Right forelimb (tissue), 1 donor: ENCODE measurements around the gene C9orf43.

Experiments used
- DNase-seq: peaks from one replicate; pipeline ENCODE4 v3.0.0-alpha.2; 2018

Gene C9orf43

DNA sequence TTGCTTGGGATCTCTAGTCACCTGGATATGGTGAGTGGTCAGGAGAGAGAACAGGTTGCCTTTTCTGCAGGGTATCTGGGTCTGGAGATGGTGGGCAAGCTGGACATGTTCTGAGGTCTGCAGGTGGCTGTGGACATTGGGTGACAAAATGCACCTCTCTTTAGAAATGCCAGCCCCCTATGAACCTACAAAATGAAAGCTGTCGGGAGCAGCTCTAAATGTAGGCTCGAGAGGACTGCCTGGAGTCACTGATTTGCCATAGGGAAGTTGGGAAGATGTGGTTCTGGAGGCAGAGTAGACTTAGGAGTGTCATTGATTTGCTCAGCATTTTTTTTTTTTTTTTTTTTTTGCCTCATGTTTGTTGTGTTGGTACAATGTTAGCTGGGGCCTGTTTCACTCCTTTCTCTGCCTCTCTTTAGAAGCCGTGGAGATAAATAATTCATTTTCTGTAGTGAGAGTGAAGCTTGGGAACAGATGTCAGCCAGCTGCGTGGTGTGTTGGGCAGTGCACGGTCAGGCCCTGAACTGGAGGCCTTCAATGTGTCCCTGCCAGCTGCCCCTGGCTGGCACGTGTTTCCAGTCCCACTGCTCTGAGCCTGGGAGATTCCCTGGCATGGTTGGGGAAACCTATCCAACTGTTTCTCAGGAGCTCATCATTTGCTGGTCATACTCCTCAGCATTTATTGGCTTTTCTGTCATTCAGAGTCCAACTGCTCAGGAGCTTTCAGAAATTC is 58.3 kb downstream of the C9orf43 start:
- DNase-seq, result peak; percentile 72

DNA sequence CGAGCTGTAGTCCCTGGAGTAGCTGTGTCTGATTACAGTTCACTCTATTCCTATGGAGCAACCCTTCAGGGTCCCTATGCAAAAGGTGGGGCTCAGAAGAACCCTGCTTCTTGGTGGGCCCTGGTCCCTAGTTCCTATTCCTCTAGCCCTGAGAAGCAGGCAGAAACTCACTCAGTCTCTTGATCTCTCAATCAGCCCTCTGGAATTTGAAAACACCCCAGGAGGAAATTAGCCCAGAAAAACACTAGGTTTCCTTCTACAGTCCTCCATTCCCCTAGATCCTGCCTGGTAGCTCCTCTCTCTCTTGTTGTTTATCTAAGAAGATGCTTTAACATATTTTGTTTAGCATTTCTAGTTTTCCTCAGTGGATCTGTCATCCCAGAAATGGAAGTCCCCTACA is 60.6 kb downstream of the C9orf43 start:
- no peak for DNase-seq

DNA sequence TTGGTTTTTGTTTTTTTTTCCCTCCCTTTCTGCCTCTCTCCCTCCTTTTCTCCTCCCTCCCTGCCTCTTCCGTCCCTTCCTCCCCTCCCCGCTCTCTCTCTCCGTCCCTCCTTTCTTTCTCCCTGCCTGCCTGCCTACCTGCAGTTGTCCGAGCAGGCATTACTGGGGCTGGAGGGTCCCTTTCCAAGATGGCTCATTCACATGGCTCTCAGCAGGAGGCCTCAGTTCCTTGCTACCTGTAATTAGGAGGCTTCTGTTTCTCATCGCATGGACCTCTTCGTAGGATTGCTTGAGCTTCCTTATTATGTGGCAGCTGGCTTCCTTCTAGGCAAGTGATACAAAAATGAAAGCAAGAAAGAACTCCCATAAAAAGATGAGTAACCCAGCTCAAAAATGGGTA is 61.0 kb downstream of the C9orf43 start:
- DNase-seq, result no peak

DNA sequence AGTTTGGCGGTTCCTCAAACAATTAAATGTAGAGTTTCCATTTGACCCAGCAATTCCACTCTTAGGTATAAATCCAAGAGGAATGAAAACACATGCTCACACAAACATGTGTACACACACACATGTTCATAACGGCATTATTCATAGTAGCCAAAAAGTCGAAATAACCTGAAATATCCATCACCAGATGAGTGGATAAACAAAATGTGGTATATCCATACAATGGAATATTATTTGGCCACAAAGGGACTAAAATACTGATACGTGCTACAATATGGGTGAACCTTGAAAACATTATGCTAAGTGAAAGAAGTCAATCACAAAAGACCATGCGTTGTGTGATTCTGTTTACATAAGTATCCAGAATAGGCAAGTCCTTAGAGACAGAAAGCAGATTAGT is 61.7 kb downstream of the C9orf43 start:
- DNase-seq, result no peak

DNA sequence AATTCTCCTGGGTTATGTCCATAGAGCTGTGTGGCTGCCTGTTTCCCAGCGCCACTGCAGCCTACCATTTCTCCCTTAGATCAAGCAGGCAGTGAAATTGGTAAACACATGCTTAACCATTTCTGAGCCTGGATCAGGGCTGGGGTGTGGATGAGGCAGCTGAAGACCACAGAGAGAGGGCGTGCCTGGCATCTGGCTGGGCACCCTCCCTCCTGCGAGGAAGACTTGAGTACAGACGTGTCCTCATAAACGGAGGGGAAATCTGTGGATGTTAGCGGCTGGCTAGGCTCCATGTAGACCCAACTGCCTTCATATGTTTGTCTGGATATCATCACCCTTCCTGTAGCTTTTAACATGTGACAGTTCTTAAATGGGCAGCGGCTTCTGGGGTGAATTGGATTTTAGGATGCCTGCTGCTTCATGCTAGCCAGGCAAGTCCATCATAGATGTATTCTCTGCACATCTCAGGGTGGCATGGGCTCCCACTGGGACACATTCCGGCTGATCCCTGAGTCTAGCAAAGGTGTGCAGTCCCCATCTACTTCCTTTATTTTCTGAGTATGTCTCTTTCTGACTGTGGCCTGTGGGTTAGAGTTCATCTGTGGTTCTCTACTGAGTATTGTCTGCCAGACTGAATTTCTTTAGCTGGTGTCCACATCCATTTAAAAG is 63.9 kb downstream of the C9orf43 start:
- DNase-seq, result no peak

DNA sequence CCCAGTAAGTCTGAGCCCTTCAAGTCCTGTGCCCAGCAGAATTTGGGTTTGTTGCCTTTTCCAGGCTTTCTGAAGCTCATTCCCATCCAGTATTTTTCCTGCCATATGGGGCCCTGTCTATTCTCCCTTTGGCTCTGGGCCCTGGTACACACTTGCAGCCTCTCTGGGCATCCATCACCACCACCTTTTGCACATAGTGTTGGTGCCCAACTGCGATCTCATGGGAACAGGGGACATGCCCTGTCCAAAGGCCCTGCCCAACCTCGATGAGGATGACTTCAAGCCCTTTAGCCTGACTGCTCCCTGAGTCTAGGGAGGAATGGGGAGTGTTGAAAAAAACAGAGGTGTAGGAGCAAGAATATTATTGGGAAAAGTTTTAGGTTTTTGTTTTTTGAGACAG is 64.5 kb downstream of the C9orf43 start:
- no peak for DNase-seq

DNA sequence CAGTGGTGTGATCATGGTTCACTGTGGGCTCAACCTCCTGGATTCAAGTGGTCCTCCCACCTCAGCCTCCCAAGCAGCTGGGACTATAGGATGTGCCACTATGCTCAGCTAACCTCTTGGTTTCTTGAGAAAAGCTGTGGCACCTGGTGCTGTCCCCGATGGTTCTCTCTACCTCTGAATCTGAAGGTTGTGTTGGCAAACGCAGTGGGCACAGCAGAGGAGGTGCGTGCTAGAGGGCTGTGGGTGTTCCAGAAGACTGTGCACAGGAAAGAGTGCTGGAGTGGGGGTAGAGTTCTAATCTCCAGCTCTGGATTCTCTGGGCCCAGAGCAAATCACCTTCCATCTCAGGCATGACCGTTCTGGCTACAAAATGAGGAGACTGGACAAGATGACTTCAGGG is 65.4 kb downstream of the C9orf43 start:
- no peak for DNase-seq

DNA sequence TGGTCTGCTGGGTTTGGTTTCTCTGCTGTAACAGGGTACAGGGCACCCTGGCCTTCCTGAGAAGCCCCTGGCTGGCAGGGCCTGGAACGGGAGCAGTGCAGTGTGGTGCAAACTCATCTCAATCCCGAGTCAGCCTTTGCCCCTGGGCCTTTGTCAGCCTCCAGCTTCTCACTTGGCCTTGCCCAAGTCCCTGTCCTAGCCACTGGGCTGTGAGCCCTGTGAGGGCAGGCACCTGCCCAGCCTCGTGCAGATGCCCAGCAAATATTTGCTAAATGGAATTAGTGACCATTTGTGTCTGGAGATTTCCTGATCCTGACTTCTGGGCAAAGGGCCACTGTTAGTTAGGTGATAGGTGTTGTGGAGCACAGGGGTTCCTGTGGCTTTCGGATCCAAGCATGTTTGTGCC is 66.0 kb downstream of the C9orf43 start:
- DNase-seq, result no peak

DNA sequence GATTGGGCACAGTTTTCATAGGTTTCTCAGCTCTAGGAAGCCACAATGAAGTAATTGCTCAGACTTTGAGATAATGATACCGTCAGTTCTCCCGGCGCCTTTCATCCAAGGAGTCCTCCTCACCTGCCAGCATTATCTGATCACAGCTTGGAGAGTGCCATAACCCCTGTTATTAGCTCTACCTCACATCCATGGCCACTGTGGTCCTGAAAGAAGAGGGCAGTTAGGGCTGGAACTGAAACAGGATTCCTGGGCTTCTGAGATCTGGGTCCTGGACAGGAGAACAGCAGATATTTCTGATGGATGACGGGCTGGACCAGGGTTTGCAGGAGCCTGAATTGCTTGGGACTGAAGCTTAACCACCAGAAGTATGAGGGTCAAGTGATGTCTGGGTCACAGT is 66.5 kb downstream of the C9orf43 start:
- DNase-seq, result no peak

DNA sequence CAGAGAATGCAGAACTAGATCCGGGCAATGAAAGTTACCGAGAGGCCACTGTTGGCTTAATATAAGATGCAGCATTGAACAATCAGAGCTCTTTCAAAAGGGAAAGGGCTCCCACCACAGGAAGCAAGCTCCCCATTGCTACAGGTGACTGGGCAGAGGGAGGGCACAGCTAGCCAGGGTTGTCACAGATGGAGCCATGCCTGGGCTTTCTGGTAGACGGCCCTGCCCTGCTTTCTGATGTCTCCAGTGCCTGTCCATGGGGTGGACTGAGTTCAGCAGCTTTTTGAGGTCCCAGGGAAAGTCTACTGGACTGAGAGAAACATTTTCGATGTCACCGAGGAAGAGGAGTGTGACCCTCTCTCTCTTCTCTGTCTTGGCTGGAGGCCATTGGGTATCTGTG is 67.1 kb downstream of the C9orf43 start:
- DNase-seq, result no peak

DNA sequence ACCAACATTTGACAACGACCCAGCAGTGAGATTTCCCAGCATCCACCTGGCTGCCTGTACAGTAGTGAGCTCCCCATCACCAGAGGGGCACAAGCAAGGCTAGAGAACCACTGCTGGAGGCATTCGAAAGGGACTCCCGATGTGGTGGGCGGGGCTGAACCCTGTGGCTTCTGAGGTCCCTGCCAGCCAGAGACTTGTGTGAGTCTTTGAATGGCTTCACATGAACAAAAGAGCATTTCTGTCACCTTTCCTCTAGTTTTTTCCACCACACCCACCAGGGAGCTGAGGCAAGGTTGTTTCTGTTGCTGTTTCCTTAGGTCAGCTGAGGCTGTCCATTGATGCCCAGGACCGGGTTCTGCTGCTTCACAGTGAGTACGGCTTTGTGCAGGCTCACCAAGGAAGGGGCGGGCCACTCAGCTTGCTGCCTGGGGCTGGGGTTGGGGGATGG is 68.7 kb downstream of the C9orf43 start:
- no peak for DNase-seq
